Smooth muscle cell of the coronary artery (primary cell): ENCODE results near the gene IRS4. TPM values are rescaled to one million over a fixed set of nuclear protein-coding genes. Genes with fewer than 3 reads are reported as not detected.

Source experiments
- total RNA-seq: library from RNA; depleted of rRNA; stranded (reverse); fragments of >200 nt; gene quantifications from 2 replicates; pipeline ENCODE4 v1.2.3, GENCODE V29; 2014; ENCODE audit warnings: low replicate concordance

IRS4 gene
- not detected in 2 replicates for total RNA-seq

DNA sequence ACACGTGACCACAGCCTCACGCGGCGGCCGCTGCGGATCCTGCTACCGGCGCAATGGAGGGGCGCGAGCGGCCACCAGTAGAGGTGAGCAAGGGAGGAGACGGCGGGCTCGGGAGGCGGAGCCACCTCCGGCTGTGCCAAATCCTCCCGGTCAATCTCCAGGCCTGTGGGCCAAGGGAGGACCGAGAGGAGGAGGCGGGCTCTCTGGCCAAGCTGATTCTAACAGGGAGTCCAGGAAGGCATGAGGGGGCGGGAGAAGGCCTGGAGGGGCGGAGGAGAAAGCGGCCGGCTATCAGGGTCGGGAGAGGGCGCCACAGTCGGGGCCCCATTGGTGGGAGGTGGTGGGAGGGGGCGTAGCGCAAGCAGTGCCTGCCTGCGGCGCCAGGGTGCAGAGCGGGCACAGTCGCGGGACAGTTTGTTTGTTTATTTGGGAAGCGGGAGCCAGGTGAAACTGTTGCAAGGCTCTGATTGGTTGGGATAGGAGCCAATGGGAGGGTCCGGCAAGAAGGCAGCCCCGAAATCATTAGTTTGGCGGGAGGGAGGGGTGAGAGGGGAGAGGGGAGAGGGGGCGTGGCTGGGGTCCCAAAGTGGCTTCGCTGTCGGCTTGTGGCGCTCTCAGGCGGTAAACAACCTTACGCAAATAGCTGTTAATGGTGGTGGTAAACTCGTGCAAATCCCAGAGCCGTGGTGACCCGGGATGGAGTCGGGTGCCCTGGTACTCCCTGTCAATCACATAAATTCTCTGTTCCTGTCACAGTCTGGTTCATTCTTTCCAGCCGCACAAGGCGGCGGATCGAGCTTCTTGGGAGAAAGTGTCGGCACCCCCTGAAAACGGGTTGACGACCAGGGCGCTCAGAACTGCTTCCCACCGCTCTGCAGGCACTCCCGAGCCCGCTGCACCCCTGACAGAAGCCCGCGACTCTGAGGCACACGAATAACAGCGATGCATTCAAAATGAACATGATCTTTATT, at the start of gene IRS4:
Gene IRS4 (minus strand): TSS at position 55 of the 971 bp plus-strand sequence.

